Measurements from ENCODE around the gene ATP6AP1.
"Not testable (repeated sequence)": the region's sequence is repeated elsewhere in the genome, so short reads cannot be mapped to it uniquely, and the experiment has no call there.

ATP6AP1 gene, protein sequence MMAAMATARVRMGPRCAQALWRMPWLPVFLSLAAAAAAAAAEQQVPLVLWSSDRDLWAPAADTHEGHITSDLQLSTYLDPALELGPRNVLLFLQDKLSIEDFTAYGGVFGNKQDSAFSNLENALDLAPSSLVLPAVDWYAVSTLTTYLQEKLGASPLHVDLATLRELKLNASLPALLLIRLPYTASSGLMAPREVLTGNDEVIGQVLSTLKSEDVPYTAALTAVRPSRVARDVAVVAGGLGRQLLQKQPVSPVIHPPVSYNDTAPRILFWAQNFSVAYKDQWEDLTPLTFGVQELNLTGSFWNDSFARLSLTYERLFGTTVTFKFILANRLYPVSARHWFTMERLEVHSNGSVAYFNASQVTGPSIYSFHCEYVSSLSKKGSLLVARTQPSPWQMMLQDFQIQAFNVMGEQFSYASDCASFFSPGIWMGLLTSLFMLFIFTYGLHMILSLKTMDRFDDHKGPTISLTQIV

DNA sequence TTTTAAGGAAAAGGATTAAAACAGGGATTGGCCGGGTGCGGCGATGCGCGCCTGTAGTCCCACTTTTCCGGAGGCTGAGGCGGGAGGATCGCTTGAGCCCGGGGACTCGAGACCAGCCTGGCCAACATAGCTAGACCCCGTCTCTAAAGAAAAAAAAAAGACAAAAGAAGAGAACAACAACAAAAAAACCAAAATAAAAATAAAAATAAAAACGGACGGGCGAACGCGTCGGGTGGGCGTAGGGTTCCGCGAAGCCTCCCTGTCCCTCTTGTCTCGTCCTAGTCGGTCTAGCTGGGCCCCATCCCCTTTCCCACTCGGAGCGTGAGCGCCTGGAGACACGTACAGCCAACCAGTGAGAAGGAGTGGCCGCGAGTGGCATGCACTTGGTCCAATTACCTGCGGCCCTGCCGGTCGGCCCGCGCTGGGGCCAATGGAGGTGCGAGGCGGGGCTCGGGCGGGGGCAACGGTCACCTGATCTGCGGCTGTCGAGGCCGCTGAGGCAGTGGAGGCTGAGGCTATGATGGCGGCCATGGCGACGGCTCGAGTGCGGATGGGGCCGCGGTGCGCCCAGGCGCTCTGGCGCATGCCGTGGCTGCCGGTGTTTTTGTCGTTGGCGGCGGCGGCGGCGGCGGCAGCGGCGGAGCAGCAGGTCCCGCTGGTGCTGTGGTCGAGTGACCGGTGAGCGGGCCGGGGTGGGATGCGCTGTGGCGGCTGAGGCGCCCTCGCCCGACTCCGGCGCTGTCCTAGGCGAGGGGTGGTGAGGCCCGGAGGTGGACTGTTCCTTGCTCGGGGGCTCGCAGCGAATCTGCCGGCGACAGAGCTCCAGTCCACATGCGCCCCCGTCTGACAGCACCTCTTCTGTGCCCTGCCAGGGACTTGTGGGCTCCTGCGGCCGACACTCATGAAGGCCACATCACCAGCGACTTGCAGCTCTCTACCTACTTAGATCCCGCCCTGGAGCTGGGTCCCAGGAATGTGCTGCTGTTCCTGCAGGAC, at the start of gene ATP6AP1:
TSS of gene ATP6AP1 (plus strand) at position 502 of the 996 bp plus-strand sequence. CDS start at position 518, 16 bp downstream.
- peak; percentile 78 for DNase-seq

DNA sequence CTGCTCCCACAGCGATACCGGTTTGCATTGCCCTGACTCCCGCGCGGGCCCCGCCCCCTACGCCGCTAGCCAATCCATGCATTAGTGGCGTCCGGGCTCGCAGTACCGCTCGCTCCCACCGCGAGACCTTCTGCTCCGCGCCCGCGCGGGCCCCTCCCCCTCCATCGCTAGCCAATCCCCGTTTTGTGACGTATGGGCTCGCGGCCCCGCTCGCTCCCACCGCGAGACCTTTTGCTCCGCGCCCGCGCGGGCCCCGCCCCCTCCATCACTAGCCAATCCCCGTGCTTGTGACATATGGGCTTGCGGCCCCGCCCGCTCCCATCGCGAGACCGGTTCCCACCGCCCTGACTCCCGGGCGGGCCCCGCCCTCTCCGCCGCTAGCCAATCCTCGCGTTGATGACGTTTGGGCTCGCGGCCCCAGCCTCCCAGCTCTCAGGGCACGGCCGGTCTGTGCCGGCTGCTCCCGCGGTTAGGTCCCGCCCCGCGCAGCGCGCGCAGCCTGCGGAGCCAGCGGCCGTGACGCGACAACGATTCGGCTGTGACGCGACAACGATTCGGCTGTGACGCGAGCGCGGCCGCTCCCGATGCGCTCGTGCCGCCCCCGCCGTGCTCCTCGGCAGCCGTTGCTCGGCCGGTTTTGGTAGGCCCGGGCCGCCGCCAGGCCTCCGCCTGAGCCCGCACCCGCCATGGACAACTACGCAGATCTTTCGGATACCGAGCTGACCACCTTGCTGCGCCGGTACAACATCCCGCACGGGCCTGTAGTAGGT, 49.5 kb upstream of the ATP6AP1 start, which contains the start of gene EMD:
TSS of gene EMD (plus strand) at position 497 of the 770 bp plus-strand sequence. CDS start at position 687, 190 bp downstream.
- DNase-seq = peak; percentile 97

DNA sequence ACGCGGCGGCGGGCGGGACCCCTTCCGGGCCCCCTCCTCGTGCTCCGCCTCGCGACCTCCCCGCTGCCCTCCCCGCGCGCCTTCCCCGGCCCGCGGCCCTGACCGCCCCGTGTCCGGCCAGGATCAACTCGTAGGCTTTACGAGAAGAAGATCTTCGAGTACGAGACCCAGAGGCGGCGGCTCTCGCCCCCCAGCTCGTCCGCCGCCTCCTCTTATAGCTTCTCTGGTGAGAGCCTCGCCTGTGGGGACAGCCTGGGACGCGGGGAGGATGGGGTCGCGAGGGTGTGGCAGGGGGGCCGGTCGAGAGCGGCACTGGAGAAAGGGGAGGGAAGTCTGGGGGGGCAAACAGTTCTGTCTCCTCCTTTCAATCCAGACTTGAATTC, 48.9 kb upstream of the ATP6AP1 start:
- DNase-seq = no peak

DNA sequence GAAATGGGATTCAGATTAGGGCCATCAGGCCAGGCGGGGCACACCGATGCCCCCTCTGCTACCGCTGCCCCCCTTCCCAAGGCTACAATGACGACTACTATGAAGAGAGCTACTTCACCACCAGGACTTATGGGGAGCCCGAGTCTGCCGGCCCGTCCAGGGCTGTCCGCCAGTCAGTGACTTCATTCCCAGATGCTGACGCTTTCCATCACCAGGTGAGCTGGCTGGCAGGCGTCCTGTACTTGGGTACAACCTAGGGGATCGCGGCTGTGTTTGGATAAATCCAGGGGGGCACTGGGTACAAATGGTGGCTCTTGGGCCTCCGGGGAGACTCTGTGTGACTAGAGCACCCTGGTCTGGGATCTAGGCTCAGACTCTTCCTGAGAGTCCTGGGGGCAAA, 48.3 kb upstream of the ATP6AP1 start:
- DNase-seq = no peak

DNA sequence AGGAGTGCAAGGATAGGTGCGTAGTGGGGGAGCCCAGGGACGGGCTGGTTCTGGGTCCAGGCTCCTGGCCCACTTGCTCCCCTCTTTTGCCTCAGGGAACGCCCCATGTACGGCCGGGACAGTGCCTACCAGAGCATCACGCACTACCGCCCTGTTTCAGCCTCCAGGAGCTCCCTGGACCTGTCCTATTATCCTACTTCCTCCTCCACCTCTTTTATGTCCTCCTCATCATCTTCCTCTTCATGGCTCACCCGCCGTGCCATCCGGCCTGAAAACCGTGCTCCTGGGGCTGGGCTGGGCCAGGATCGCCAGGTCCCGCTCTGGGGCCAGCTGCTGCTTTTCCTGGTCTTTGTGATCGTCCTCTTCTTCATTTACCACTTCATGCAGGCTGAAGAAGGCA, 47.7 kb upstream of the ATP6AP1 start:
- no peak for DNase-seq

DNA sequence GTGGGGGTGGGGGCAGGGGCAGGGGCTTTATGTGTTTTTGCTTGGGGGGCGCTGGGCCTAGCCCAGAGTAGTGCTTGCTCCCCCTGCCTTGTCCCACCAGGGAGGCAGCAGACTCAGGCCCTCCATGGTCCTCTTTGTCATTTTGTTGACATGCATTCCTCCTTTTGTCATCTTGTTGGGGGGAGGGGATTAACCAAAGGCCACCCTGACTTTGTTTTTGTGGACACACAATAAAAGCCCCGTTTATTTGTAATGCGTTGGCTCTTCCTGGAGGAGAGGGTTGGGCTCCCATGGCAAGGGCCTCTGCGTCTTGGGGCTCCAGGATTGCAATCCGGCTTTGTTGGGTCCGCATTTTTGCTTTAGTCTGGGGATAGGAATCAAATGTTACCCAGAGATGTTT, 47.2 kb upstream of the ATP6AP1 start:
- DNase-seq = no peak

DNA sequence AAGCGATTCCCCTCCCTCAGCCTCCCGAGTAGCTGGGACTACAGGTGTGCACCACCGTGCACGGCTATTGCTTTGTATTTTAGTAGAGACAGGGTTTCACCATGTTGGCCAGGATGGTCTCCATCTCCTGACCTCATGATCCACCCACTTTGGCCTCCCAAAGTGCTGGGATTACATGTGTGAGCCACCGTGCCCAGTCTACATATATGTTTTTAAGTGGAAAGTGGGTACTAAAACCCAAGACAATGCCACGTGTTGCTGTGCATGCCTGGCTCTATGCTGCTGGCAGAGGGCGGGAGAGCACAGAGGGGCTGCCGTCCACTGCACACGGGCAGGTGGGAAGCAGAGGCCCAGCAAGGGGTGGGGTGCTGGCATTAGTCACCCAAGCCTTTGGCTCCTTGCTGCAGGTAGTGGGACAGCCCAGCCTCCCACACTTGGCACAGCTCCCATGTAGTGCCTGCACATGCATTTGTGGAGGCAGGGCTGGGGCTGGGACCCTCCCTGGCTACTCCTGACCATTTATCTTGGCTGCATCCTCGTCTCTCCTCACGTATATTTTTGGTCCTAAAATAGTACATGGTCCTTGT, 45.9 kb upstream of the ATP6AP1 start:
- DNase-seq = no peak

DNA sequence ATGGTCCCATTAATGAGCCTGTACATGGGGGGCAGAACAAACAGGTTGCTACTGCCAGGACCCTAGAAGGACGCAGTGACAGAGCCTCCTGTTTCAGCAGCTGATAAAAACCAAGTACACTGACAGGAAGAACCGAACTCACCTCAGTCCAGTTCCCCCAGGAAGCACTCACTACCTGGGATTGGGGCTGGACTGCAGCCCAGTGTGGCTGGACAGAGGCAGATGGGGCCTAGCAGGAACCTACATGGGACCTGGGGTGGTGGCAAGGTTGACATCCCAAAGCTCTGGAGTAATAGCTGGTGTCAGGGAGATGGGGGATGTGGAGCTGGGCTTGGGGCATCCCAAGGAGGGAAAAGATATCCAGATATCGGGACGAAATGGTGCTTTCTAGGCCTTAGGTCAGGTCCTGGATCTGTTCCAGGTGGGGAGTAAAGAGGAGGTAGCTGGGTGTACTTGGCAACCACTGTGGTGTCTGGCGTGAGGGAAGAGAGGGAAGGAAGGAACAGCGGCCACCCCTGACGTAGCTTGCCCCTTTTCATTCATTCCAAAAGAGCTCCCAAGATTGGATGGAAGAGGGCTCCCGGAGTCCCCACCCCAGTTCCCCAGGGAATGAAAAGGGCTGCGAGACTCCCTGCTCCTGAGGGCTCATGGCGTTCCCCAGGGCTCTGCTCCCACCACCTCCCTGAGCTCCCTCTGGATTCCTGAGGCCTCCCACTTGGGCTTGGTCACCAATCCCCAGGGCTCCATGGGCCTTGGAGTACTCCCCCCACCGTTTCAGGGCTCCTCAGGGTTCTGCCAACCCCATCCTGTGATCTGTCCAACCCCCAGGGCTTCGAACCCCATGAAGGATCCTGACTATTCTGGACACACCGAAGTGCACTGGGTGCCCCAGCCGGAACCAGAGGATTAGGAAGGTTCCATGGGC, 44.9 kb upstream of the ATP6AP1 start:
- DNase-seq = no peak

DNA sequence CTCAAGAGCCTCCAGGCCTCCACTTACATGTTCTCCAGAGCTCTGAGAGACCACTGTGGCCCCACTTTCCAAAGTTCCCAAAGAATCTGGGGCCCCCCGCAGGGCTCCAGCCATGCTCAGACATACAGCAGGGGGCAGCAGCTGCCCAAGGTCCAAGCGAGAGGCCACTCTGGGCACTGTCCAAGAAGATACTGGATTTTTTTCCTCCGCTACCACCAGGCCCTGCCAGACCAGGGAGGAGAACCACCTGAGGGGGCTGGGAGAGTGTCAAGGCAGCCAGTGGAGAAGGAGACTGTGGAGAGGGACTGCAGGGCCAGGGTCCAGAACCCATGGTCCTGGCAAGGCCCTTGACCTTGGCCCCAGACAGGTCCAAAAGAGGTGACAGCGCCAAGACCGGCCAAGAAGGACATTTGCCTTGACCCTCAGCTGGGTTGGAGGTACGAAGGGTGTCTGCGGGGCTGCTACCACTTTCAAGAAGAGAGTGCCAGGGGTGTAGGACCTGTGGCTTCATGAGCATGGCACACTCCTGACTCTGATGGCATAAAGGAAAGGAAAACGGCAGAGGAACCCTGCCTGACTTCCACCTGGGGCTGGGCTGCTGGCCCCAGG, 44.1 kb upstream of the ATP6AP1 start:
- DNase-seq = no peak

DNA sequence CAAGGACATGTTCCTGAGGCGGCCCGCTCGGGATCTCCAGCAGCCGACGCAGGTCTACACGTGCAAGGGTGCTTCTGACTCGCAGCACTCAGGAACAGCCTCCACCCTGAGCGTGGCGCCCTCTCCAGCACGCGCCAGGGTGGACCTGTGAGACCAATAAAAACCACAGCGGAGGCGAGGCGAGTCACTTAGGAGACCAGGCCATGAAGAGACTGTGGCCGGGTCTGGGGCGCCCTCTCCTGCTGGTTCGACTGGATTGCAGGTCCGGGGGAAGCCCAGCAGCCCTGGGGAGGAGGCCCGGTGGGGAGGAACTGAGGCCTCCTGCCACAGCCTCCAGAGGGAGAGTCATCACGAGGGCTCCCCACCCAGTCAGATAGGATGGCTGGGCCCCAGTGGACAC, 40.4 kb upstream of the ATP6AP1 start:
- not testable (repeated sequence) for DNase-seq

DNA sequence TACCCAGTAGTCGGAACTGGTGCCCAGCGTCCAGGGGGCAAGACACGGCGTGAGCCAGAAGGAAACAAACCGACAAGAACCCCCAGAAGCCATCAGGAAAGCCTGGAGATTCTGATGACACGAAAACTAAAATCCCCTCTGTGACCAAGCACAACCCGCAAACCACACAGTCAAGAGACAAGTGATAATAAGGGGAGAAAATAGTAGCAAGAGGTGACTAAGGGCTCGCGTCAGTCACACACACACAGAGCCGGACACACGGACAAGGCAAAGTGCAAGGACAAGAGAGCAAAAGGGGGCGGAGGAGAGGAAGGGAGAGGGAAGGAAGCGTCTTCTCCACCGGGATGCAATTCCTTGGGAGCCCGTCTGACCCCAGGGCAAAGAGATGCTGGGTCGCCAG, 39.8 kb upstream of the ATP6AP1 start:
- not testable (repeated sequence) for DNase-seq

DNA sequence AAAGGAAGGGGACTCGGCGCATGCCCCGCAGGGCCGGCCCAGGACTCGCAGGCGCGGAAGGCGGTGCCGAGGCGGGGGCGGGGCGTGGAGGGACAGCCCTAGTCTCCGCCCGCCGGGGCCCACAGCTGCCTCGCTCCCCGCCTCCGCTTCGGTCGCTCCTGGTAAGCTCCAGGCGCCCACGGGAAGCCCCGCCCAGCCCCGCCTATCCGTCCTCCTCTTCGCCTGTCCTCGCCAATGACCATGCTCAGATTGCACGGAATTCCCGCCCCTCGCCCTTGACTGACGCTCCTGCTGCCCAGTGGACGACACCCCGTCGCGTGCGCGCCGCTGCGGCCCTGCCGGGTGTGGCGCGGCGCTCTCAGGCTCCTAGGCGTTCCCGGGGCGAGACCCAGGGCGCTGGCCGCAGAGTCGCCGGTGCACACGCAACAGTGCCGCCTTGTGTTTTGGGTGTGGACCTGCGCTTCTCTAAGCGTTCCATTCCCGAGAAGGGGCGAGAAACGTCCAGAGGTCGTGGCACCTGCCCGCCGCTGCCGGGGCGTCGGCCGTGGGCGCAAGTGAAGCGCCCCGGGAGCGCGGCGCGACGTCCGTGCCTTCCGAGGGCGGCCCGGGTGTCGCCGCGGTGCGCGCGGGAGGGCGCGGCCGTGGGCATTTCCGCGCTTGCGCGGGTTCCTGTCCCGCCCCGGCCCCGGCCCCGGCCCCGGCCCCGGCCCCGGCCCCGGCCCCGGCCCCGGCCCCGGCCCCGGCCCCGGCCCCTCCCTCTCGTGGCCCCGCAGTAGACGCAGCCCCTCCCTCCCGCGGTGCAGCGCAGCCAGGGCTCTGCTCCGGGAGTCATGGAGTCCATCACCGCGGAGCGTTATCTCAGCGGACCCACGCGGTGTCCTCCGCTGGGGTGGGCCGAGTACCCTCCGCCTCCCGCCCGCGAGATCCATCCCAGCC, 38.4 kb upstream of the ATP6AP1 start:
- DNase-seq = not testable (repeated sequence)

DNA sequence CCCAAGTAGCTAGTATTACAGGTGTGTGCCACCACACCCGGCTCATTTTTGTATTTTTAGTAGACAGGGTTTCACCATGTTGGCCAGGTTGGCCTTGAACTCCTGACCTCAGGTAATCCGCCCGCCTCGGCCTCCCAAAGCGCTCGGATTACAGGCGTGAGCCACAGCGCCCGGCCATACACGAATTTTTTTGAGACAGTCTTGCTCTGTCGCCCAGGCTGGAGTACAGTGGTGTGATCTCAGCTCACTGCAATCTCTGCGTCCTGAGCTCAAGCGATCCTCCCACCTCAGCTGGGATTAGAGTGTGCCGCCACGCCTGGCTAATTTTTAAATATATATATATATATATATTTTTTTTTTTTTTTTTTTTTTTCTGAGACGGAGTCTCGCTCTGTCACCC, 32.1 kb upstream of the ATP6AP1 start:
- not testable (repeated sequence) for DNase-seq

DNA sequence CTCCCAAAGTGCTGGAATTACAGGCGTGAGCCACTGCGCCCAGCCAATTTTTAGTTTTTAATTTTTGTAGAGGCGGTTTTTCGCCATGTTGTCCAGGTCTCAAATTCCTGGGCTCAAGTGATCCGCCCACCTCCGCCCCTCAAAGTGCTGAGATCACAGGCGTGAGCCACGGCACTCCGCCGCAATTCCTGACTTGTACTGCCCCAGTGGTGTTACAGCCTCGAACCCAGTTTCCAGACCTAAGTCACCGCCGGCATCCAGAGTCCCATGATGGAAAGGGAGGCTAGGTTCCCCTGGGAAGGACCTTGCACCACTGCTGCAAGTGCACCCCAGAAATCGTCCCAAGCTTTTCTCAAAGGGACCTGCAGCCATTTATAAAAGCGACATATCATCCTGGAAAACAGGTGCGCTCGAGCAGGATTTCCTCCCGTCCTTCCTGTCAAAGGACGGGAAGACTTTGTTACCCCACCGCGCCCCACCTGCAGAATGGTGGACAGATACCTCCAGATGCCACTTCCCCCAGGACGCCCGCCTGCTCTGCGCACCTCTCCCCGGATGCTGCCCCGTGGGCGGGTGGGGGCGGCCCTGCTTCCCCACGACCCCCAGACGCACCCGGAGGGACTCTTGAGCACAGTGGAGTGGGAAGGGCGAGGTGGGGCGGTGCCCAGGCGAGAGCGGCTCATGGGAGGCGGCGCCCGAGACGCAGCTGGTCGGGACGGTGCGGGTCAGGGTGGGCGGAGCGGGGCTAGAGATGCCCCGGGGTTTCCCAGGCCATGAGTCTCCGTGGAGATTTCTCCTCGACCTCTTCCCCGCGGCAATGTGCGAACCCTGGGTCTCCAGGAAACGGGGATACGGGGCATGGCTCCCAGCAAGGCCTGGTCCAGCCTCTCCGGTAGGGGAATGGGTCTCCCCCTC, 31.2 kb upstream of the ATP6AP1 start:
- no peak for DNase-seq

DNA sequence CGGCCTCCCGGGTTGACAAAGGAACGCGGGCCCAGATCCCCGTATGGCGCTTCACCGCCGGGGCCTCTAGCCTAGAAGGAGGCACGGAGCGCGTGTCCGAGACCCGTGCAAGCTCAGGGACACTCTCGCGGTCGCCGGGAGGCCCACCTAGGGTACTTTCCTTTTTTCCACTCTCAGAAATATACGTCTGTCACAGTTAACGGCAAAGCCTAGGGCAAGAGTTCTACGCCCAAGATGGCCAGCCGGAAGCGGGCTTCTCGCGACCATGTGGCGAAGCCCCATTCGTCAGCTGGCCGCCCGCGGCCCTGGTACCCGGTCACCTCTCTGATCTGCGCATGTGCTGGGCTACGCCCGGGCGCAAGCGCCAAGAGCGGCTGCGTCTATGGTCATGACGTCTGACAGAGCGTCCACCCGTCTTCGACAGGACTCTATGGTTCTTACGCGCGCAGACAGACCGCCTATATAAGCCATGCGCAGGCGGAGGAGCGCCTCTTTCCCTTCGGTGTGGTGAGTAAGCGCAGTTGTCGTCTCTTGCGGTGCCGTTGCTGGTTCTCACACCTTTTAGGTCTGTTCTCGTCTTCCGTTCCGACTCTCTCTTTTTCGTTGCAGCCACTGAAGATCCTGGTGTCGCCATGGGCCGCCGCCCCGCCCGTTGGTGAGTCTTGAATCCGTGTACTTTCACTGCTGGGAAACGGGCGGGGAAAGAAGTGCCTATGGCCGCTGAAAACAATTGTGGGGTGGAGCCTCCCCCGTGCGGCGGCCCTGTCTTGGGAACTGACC, 30.4 kb upstream of the ATP6AP1 start, which contains the start of gene RPL10:
TSS of gene RPL10 (plus strand) at position 490 of the 780 bp plus-strand sequence. CDS start at position 633, 143 bp downstream.
- DNase-seq = peak; percentile 90

DNA sequence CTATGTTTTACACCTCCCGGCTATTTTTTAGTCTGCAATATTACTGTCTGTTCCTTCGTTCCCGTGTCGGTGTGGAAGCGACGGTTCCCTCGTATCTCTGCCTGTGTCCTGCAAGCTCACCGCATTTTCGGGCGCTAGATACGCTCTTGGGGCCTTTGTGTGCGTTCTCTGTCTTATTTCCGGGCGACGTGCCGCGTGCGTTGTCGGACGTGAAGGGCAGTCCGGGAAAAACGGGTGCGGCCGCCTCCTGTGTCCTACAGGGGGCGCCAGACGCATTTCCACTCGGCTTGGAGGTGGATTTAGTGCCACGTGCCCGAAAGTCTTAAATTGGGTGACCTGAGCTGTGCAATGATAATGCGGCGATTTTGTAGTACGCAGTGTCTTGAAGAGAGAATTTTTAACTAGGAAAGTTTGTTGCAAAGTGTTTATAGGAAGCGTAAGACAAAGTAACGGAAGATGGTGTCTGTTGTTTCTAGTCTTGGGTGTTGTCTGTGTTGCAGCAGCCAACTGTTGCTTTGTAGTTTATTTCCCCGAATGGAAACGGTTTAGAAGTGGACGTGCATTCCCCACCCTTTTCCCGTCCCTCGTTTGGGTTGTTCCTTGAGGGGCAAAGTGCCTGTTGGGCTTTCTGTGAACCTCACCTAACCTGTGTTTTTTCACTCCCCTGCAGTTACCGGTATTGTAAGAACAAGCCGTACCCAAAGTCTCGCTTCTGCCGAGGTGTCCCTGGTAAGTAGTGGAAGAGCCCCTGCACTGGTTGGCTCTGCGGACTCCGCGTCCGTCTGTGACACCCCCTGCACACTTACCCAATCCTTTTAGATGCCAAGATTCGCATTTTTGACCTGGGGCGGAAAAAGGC, 29.6 kb upstream of the ATP6AP1 start:
- DNase-seq = no peak
